ENCODE results near the gene GSTT4.

DNA sequence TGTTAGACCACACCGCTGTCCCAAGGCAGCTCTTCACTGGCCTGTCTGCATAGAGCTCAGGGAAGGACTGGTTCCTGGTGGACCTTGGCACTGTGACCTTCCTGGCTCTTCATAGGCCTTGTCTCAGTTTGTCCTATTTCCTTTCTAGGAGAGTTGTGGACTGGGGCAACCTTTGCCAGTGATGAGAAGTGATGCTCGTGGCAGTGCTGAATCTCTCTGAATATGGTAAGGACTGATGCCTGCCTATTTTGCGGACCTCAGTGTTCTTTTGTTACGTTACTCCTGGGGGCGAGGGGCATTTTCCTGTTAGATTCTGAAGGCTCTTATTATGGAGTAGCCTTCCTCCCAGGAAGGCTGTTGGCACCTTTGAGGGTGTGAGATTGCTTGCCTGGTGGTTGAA lies 30.0 kb upstream of the GSTT4 start:
- TF ChIP-seq, protein P1, sequence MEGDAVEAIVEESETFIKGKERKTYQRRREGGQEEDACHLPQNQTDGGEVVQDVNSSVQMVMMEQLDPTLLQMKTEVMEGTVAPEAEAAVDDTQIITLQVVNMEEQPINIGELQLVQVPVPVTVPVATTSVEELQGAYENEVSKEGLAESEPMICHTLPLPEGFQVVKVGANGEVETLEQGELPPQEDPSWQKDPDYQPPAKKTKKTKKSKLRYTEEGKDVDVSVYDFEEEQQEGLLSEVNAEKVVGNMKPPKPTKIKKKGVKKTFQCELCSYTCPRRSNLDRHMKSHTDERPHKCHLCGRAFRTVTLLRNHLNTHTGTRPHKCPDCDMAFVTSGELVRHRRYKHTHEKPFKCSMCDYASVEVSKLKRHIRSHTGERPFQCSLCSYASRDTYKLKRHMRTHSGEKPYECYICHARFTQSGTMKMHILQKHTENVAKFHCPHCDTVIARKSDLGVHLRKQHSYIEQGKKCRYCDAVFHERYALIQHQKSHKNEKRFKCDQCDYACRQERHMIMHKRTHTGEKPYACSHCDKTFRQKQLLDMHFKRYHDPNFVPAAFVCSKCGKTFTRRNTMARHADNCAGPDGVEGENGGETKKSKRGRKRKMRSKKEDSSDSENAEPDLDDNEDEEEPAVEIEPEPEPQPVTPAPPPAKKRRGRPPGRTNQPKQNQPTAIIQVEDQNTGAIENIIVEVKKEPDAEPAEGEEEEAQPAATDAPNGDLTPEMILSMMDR (IDR thresholded peaks at IDR 0.05) = no peak
- TF ChIP-seq POLR2A (IDR thresholded peaks at IDR 0.05) = no peak

Data from uterus (tissue), 2 donors.